Keratinocyte (primary cell): ENCODE data around the gene DCST1.

Experiments
- CTCF ChIP-seq, 3 experiments: IDR thresholded peaks in 1 of 3; conservative IDR thresholded peaks in 1 of 3; optimal IDR thresholded peaks in 1 of 3; 2 replicates in 2 of 3; 3 replicates in 1 of 3; pipeline versions ENCODE3 to v1.5.1; 2011; ENCODE audit warnings: low read length in 3 of 3, mild to moderate bottlenecking in 3 of 3, moderate library complexity in 2 of 3, control low read depth in 1 of 3, inconsistent platforms in 1 of 3; ENCODE audit not compliant: insufficient read depth in 2 of 3; ENCODE audit errors: extremely low read depth in 1 of 3
- EZH2 ChIP-seq: IDR thresholded peaks from one replicate; pipeline ENCODE4 v1.6.1; 2012; ENCODE audit warnings: inconsistent platforms, mild to moderate bottlenecking, low read length, moderate library complexity

GRCh38 chr1:155026154-155026553, 7.5 kb upstream of the DCST1 start:
- TF ChIP-seq CTCF (optimal IDR thresholded peaks at IDR 0.05 in 1 of 3, IDR thresholded peaks at IDR 0.05 in 1 of 3, conservative IDR thresholded peaks at IDR 0.05 in 1 of 3; ENCODE audit: extremely low read depth in 1 of 3, insufficient read depth in 2 of 3, low read length in 3 of 3) = no peak
- no peak for TF ChIP-seq EZH2
